GM12891 (cell line): ENCODE measurements around the gene AGPAT3.

Experiments
- PAX5 ChIP-seq: IDR thresholded peaks from 2 replicates; pipeline ENCODE4 v1.6.1; 2011; ENCODE audit warnings: low read length, moderate library complexity, mild to moderate bottlenecking; ENCODE audit not compliant: insufficient read depth, severe bottlenecking
- POLR2A ChIP-seq: IDR thresholded peaks from 2 replicates; pipeline ENCODE4 v1.6.1; 2011; ENCODE audit warnings: low read depth, low read length, control low read depth
- POLR2AphosphoS5 ChIP-seq: IDR thresholded peaks from 2 replicates; pipeline ENCODE4 v1.6.1; 2011; ENCODE audit warnings: low read depth, low read length, control low read depth
- POU2F2 ChIP-seq: IDR thresholded peaks from 2 replicates; pipeline ENCODE4 v1.6.1; 2011; ENCODE audit warnings: low read depth, mild to moderate bottlenecking, control low read depth, low read length, moderate library complexity
- TAF1 ChIP-seq: IDR thresholded peaks from 2 replicates; pipeline ENCODE4 v1.6.1; 2011; ENCODE audit warnings: low read depth, low read length, control low read depth

- no peak for TF ChIP-seq POLR2A
- no peak for TF ChIP-seq TAF1
- no peak for TF ChIP-seq POLR2AphosphoS5
- no peak for TF ChIP-seq PAX5
- no peak for TF ChIP-seq POU2F2
Measured at GRCh38 chr21:43881283-43881682, 16.3 kb downstream of the AGPAT3 start.
